HL-60/S4 (cell line): ENCODE data around the gene GPC5.
"Not testable (repeated sequence)": the region's sequence is repeated elsewhere in the genome, so short reads cannot be mapped to it uniquely, and the experiment has no call there.

Source experiments
- in situ Hi-C: fragments of 300-500 bp; cut with MboI; formaldehyde crosslinking; loops from 2 replicates; pipeline ENCODE4 v1.14.3; 2022; ENCODE audit warnings: low sequenced_read_pairs

The GPC5 gene

DNA sequence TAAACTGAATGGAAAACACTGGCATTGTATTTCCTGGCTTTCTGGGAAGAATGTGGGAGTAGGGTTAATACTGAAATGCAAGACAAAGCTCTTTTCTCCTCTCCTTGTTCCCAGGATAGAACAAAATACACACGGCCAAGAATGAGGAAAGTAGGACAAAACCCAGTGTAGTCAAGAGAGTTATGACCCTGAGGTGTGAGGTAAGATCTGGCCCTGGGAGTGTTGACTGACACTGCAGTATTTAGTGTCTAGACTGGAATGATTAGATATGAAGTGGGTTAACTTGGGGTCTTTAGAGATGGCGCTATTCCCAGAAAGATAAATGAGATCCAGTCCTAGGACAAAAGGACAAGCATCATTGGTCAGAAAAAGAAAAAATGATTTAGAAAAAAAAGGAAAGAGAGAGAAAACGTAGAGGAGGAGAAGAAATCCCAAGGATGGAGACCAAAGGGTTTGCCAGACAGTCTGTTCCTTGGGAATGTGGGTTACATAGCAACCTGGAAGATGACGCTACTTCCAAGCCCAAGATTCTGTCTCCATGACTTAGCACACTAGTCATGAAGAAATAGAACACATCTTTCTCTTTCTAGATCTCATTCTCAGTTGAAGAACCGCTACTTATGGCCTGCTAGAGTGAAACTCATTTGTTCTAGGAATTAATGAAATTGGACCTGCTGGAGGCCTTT is 1284.6 kb downstream of the GPC5 start:
- in situ Hi-C loops: no loop called here

DNA sequence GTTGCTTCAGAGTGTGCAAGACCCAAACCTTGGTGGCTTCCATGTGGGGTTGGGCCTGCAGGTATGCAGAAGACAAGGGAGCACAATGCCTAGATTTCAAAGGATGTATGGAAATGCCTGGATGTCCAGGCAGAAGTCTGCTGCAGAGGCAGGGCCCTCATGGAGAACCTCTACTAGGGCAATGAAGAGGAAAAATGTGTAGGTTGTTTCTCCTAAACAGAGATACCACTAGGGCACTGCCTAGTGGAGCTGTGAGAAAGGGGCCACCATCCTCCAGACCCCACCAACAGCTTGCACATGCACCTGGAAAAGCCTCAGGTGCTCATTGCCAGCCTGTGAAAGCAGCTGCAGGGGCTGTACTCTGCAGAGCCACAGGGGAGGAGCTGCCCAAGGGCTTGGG is 1295.6 kb downstream of the GPC5 start:
- in situ Hi-C loops: no loop called here

DNA sequence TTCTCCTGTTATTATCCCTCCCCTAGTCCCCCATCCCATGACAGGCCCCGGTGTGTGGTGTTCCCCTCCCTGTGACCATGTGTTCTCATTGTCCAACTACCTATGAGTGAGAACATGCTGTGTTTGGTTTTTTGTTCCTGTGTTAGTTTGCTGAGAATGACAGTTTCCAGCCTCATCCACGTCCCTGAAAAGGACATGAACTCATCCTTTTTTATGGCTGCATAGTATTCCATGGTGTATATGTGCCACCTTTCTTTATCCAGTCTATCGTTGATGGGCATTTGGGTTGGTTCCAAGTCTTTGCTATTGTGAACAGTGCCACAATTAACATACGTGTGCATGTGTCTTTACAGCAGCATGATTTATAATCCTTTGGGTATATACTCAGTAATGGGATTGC is 1297.4 kb downstream of the GPC5 start:
- in situ Hi-C loops: not testable (repeated sequence)

DNA sequence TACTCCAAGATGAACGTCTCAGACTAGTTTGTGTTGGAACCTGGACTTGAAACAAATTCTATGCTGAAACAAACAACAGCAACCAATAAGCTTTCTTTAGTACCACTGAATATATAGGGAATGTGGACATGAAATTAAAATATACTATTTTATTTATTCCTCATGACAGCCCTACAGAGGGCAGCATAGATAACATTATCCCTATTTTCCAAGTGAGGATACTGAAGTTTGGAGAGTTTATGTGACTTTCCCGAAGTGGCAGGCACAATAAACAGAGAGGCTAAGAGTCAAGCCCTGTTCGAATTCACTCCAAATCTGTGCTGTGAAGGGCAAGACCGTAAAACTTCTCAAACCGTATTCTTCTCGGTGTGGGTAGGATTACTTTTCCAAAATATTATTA is 1318.3 kb downstream of the GPC5 start:
- in situ Hi-C loops: no loop called here

DNA sequence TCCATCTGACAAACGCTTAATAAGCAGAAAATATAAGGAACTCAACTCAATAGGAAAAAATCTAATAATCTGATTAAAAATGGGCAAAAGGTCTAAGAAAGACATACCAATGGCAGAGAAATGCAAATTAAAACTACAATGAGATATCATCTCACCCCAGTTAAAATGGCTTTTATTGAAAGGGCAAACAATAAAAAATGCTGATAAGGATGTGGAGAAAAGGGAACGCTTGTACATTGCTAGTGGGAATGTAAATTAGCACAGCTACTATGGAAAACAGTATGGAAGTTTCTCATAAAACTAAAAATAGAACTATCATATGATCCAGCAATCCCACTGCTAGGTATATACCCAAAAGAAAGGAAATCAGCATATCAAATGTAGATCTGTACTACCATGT is 1319.4 kb downstream of the GPC5 start:
- in situ Hi-C loops: no loop called here

DNA sequence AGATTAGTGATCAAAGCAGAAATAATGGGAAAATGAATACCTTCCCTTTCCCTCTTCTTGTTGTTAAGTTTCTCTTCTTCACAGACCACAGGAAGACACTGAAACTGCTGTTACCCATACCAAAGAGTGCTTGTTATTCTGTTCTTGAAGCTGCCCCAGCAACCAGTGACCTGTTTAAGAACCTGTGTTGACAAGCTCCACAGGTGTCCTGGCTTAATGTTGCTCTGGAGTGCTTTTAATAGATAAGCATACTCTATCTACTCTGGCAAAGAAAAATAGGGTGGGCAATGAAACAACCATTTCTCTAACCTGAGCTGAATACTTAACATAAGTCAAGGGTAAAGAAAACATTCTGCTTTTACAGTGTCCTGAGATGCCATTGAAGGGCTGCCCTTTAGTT is 1321.4 kb downstream of the GPC5 start:
- in situ Hi-C loops: no loop called here

DNA sequence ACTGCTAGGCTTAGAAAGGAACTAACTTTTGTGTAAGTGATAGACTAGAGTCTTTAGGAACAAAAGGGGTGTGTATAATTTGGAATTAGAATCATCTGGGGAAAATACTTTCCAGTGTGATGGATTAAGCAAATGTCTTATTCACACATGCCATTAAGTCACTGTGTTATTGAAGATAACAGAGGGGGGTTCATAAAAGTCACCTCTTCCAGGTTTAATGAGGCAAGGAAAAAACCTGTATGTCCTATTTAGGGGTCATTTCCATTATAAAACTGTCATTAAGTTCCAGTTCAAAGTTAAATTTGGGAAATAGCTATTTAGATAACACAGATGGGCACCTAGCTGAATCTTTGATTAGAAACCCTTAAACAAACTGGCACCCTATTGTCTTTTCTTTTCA is 1323.2 kb downstream of the GPC5 start:
- in situ Hi-C loops: no loop called here

DNA sequence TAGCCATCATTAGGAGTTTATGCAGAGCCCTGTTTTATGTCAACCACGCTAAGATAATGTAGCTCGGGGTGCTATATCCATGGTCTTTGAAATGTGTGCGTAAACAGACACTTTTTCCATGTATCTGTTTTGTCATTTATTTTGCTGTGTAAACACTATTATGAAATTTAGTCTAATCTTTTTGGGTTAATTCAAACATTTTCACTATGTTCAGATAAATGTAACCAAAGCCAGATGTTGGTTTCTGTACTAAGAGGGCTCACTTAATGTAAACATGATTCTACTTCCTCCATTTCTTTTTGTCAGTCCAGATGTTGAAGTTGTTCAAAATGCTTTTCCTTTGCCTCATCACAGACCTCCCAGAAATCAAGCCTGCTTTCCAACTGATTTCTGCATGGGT is 1328.7 kb downstream of the GPC5 start:
- in situ Hi-C loops: no loop called here

DNA sequence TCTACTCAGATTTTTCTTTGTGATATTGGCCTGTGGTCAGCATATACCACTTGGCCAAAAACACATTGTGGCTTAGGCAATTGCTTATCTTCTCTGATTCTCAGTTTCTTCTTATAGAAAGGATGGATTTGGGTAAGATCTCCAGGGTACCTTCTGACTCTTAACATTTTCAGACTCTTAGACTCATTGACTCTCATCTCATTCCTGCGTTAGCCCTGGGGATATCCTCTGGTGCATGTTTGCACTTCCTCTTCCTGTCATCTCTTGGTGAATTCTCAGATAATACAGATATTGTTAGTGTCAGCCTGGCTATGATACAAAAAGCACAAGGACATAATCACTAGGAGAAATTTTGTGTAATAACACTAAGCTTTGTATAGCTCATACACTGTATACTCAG is 1335.6 kb downstream of the GPC5 start:
- in situ Hi-C loops: no loop called here

DNA sequence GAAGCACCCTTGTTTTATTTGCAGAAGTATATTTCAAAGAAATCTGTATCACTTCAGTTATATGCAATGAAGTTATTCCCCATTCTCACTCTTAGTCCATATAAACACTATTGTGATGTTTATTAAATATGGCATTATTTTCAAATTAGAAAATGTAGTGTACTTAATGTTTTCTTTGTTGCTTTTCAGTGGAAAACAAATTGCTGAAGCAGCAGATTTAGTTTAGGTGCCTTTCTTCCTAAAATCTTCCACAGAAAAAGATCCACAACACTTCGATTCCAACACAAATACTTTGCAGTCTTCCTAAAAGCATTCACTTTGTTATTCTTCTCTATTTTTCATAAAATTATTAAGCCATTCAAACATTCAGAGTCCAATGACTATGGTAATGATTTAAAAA is 1336.1 kb downstream of the GPC5 start:
- in situ Hi-C loops: no loop called here

DNA sequence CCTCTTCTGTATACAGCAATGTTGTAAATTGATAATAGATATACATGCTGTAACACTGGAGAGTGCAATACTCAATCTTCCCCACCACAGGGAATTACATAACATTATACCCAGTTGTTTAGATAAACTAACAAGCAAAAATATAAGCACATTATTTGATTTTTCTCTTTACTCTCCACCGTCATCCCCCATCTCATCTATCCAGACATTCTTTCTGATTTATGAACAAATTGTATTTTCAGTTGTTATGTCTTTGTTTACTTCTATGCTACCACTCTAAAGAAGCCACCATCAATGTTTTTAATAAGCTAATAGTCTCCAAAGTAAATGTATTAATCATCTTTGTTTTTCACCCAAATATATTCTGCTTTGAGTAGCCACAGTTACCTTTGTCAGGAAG is 1337.5 kb downstream of the GPC5 start:
- in situ Hi-C loops: no loop called here

DNA sequence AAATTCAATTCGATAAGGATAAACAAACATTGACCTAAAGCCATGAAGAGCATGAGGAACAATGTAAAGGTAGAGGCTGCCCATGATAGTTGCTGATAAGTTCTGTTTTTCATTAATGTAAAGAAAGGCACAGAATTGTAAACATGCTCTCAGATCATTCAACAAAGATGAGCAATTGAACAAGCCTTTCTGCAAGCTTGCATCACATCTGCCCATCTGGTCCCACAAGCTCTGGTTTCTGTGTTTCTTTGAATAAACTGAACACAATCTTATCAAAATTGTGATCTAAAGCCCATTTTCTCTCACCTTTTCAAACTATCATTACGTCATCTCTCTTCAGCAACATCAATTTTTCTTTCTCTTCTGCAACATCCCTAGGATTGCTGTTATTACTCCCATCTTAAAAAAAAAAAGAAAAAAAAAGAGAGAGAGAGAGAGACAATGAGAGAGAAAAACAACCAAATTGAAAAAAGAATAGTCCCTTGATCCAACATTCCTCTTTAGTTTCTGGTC is 1340.9 kb downstream of the GPC5 start:
- in situ Hi-C loops: no loop called here

DNA sequence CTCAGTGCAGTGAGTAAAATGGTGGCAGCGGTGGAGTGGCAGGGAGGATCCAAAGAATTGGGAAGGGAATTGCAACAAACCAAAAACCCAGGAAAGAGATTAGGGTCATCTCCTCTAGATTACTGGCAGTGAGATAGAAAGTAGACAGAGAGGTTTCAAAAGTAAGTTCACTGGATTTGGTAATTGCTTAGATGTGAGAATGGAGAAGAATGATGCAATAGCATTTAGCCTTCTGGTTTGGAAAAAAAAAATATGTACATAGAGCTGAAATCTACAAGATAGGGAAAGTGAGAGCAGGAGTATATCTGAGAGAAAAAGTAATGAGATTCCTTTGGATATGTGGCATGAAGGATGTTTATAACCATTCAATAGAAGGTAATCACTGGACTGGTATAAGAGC is 1345.6 kb downstream of the GPC5 start:
- in situ Hi-C loops: no loop called here

DNA sequence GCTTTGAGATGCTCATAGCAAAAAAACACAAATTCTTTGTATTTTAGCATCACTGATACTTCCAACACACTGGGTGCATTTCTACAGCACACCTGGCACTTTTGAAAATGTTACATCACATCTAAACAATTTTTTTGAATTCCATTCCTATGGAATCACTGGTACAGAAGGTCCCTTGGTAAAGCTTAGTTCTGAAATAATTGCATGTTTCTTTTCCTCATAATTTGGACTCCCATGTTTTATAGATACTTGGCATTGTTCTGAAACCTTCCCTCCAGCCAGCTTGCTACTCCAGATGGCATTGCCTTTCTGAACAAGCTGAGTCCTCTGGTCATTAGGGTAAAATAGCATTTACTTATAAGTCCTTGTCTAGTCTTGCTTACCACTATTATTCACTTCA is 1346.8 kb downstream of the GPC5 start:
- in situ Hi-C loops: no loop called here

DNA sequence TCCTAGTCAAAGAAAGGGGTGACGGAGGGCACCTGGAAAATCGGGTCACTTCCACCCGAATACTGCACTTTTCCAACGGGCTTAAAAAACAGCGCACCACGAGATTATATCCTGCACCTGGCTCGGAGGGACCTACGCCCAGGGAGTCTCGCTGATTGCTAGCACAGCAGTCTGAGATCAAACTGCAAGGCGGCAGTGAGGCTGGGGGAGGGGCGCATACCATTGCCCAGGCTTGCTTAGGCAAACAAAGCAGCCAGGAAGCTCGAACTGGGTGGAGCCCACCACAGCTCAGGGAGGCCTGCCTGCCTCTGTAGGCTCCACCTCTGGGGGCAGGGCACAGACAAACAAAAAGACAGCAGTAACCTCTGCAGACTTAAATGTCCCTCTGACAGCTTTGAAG is 1354.3 kb downstream of the GPC5 start:
- in situ Hi-C loops: not testable (repeated sequence)

DNA sequence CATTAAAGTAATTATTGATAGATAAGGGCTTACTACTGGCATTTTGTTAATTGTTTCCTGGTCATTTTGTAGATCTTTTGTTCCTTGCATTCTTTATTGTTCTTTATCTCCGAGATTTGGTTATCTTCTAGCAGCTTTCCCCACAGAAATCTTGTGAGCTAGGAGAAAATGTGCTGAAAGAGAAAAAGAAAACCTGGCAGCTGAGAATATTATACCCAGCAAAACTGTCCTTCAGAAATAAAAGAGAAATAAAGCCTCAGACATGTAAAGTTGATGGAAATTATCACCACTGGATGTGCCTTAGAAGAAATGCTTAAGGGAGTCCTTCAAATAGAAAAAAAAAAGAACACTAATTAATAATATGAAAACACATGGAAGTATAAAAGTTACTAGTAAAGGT is 1363.3 kb downstream of the GPC5 start:
- in situ Hi-C loops: no loop called here

DNA sequence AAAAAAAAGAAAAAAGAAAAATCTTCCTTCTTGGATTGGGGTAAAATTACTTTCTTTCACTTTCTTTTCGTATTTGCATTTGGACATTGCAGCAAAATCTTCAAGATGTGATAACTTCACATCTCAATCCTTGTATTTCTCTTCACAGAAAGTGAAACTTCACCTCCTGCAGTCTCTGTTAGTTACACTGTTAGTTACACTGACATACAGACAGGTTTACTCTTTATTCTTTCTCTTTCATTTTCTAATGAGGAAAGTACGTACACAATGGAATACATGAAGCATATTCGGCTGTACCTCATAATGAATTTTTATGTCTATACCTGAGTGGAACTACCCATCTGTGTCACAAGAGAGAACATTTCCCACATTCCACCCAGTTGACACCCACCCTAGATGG is 1369.0 kb downstream of the GPC5 start:
- in situ Hi-C loops: no loop called here

DNA sequence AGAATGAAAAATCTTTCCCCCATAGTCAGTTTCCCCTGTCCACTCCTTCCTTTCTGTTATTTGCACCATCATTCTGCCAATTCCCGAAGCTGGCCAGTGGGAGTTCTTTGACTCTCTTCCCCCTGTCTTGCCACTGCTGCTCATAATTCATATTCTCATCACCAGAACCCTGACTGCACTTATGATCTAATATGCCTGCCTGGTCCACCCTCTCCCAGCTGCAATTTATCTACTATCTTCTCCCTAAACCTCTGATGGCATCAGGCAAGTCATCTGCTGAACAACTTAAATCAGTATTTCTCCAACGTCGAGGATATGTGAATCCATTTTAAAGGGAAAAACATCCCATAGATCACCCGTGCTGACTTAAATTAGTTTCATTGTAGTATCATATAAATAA is 1370.2 kb downstream of the GPC5 start:
- in situ Hi-C loops: no loop called here

DNA sequence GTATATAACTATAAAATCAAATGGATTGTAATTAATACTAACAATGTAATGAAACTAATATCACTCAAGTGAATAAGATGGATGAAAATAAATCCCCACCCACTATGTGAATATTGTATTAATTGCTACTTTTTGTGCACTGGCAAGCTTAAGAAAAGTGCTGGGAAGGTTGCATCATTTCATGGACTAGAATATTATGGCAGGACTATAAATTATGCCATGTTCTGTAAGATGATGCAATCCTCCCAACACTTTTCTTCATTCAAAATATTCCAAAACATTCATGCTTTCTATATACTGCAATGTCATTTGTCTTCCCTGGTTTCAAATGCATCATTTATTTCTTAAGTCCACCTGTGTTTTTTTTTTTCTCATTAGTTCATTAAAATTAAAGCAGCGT is 1370.6 kb downstream of the GPC5 start:
- in situ Hi-C loops: no loop called here

DNA sequence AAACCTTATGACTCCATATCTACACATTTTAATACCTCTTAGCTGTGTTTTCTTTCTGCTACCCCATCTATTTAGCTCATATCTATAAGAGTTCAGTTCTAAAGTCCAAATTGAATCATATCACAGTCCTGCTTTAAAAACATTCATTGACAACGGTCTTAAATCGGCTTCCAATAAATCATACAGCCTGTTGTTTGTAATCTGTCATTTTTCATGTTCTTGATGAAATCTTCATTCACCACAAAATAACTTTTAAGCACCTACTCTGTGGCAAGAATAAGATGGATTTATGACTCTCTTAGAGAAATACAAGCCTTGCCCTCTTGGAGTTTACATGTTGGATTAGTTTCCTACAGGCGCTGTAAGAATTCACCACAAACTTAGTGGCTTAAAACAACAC is 1377.2 kb downstream of the GPC5 start:
- in situ Hi-C loops: no loop called here

DNA sequence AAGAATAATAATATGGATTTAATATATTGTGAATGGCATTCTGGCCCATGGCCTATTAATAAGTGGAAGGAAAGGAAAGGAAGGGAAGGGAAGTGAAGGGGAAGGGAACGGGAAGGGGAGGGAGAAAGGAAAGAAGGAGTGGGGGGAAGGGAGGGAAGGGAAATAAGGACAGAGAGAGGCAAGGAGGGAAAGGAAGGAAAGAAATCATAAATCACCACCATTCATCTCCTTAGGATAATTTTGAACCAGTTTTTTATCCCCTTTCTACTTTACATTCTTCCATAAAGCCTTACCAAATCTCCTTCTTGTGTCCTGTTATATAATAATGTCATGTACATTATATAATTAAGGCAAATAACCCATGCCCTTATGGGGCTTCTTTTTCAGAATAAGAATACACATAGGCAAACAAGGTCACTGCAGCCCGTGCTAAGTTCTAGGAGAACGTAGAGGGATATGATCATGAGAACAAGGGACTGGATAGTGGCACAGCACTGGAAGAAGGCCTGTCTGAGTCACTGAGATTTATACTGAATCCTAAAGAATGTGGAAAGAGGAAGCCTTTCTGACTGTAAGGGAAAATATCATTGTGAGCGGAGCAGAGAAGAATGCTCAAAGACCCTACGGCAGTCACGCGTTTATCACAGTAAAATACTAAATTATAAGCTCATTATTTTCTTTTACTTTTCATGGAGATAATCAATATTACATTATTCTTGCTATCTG is 1383.7 kb downstream of the GPC5 start:
- in situ Hi-C loops: no loop called here

DNA sequence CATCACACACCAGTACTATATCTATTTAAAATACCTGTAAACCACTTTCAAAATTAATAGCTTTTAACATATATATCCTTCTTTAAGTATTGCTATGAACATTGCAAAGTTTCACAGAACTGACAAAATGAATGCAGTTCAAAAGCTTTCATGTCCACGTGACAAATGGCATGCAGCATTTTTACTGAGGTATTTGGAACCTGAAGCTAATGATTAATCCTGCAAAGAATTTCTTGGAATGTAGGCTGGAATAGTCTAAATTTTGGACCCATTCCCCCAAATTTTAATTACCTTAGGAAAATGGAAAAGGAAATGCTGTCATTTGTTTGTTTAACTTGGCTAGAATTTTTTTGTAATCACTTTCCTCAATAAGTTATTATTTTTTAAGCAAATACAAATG is 1404.4 kb downstream of the GPC5 start:
- in situ Hi-C loops: no loop called here

DNA sequence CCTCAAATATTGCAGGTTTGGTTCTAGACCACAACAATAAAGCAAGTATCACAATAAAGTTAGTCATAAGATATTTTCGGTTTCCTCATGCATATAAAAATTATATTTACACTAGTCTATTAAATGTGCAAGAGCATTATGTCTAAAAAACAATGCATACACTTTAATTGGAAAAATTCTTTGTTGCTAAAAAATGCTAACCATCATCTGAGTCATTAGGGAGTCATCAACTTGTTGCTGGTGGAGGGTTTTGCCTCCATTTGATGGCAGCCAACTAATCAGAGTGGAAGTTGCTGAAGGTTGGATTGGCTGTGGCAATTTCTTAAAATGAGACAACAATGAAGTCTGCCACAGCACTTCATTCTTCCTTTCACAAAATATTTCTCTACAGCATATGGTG is 1405.9 kb downstream of the GPC5 start:
- in situ Hi-C loops: no loop called here
